HG02610 (cell line): ENCODE measurements around the gene MET.
"Not testable (repeated sequence)": the region's sequence is repeated elsewhere in the genome, so short reads cannot be mapped to it uniquely, and the experiment has no call there.

Experiments
- ATAC-seq: cut with Tn5 transposase; IDR thresholded peaks from one replicate; pipeline ENCODE4 v1.9.1; 2021; ENCODE audit warnings: mild to moderate bottlenecking, moderate library complexity; ENCODE audit not compliant: unreplicated experiment

Gene MET

GRCh38 chr7:116671681-116672595, at the start of gene MET:
TSS of gene MET (plus strand) at chr7:116672196. CDS start at chr7:116699085, 26,889 bp downstream.
- ATAC-seq: peak; percentile 86

DNA sequence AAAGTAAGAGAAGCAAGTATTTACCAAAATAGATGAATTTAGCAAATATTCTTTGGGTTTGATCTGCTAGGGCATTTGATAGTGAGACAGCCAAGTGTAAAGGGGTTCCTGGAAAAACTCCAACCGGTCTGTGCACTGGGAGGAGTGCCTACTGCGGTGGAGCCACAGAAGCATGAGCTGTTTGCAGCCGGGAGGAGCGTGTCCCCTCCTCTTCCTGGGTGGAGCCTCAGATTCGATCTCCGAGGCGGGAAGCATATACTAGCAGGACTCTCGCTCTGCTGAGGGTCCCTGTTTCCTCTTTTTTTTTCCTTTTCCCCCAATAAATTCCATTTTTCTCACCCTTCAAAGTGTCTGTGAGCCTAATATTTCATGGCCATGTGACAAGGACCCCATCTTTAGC, 45.1 kb upstream of the MET start:
- no peak for ATAC-seq

DNA sequence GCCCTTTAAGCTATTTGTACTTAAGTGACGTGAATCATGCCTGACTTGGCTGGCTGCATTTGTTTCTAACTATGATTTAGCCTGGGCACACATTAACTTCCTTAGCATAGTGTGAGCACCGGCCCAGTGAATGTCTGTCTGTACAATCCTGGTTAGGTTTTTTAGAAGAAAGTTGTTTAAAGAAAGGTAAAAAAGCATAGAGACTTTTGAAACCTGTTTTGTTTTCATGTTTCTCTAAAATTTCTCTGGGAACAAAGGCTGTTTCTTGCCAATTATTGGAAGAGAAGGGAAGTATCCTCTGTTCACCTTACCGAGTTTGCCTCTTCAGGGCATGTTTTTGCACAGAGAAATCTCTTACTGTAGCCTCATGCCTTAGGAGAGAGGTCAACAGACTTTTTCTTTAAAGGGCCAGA, 42.9 kb upstream of the MET start:
- no peak for ATAC-seq

- peak; percentile 78 for ATAC-seq
Observed at GRCh38 chr7:116630357-116630756, 41.6 kb upstream of the MET start.

DNA sequence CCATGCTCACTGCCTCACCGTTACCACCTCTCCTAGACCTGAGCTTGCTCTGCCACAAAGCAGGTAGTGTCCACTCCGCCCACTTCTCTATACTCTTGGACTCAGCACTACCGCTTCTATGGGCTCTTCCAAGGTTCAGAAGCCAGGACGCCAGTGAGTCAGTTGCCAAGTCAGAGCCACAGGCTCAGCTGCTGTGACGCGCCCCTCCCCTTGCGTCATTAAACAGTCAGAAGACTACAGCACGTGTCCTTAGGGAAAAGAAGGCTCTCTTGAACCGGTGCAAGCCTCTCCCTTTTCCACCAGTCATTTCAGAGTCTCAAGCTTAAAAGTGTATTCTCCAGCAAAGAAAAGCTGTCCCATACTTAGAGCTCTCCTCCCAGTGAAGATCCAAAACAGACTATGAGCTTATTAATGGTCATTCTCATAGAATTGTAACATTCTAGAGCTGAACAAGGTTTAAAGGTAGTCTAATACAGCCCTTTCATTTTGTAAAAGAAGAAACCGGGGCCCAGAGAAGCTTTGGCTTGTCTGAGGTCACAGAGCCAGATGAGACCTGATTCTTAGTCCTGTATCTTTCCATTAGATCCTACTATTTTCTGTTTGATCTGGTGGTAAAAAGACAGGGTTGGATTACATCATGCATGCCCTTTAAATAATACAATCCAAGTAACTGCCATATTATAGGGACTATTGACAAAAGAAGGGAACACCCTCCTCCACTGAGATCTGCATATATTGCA, 40.9 kb upstream of the MET start:
- ATAC-seq: no peak

DNA sequence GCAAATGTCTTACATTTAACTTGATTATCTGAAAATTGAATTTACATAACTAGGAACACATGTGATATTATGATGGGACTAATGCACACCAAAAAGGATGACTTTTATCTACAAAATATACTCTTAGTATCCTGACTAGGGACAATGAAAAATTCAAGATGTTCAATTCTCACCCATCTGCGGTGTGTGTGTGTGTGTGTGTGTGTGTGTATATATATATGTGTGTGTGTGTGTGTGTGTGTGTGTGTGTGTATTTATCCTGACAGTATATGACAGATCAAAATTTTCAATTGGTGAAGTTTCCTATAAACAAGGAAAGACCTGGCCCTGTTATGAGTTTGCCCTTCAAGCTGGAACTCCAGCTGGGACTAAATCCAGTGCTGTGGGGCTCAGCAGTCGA, 40.3 kb upstream of the MET start:
- ATAC-seq: no peak

GRCh38 chr7:116632384-116632783, 39.6 kb upstream of the MET start:
- no peak for ATAC-seq

DNA sequence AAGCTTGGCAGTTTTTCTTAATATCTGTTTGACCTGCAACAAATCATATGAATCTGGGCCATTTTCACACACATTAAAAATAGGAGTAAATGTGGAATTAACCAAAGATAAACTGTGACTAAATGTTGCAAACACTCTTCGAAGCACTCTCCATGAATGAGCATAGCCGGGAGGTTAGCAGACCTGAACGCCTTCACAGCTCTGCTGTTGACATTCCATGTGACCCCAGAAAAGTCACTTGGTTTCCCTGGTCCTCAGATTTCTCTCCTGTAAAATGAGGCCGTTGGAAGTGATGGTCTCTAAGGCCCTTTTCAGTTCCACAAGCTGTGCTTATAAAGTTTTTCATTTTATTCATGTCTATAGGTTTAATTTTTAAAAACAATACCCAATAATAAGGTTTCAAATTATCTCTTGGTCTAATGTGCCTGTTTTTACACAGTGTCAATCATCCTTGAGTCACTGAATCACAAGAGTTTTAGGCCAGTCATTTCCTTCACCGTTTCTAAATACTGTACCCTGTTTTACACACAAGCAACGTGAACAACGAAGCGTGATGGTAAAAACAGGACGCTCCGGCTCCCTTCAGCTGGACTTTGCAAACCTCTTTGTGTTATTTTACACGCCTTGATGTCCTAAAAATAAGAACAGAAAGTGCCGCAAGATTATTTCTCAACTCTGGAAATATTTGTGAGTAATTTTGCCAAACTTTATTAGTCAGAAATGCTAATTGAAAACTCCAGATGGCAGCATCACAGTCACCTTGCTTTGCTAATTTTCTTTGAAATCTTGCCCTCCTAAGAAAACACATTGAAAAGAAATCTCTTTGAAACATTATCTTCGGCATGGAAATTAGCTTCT, 38.6 kb upstream of the MET start:
- ATAC-seq: peak; percentile 75

GRCh38 chr7:116636997-116637396, 35.0 kb upstream of the MET start:
- no peak for ATAC-seq

- ATAC-seq: not testable (repeated sequence)
Observed at GRCh38 chr7:116638592-116638991, 33.4 kb upstream of the MET start.

GRCh38 chr7:116641551-116642153, 30.3 kb upstream of the MET start:
- no peak for ATAC-seq

DNA sequence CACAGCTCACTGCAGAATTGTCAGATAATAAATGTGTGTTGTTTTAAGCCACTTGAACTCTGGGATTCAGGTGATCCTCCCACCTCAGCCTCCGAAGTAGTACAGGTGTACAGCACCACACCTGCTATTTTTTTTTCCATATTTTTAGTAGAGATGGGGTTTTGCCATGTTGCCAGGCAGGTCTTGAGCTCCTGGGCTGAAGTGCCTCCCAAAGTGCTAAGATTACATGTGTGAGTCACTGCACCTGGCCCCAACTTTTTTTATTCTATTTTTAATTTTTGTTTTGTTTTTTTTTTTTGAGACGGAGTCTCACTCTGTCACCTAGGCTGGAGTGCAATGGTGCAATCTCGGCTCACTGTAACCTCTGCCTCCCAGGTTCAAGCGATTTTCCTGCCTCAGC, 28.8 kb upstream of the MET start:
- ATAC-seq: not testable (repeated sequence)

- ATAC-seq: no peak
Observed at GRCh38 chr7:116644628-116645027, 27.4 kb upstream of the MET start.

DNA sequence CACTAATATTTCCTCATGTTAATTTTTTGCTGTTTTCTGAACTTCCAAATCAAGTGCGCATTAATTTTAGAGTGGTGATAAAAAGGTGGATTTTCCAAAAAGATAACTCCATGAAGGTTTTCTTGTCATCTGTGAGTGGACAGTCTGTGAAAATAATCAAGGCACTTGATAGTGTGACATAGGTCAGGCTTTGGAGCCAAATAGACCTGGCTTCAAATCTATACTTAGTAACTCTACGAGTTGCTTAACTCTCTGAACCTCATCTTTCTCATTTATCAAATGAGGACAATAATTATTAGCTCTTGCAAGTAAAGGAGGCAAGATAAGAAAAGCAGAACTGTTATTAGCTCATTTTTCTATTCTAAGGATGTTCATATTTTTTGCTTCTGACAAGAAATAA, 24.7 kb upstream of the MET start:
- no peak for ATAC-seq

GRCh38 chr7:116647861-116648260, 24.1 kb upstream of the MET start:
- no peak for ATAC-seq

DNA sequence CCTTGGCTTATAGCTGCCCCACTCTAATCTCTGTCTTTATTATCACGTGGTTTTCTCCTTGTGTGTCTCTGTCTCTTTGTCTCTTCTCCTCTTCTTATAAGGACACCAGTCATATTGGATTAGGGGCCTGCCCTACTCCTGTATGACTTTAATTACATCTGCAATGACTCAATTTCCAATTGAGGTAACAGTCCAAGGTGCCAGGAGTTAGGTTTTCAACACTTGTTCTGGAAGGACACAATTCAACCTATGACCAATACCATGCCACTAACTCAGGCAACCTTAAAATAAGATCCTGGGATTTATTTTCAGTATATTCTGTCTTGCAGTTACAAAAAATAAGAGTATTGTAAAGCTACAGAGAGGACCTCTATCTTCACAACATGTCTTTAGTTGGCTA, 21.6 kb upstream of the MET start:
- no peak for ATAC-seq

GRCh38 chr7:116652793-116653192, 19.2 kb upstream of the MET start:
- no peak for ATAC-seq

DNA sequence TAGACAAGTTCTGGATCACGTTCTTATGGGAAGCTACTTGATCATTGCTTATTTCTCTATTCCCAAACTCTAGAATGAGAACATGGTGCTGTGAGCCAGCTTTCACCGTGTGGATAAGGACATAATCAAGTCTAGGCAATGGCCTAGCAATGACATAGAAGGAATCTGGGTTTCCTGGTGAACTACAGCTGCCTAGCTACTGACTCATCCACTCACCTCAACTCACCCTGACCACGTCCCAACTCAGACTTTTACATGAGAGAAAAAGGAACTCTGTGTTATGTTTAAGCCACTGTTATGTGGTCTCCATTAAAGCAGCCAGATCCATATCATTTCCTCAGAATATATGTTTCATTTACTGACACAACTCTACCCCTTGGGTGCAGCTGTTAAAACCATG, 18.8 kb upstream of the MET start:
- ATAC-seq: no peak

DNA sequence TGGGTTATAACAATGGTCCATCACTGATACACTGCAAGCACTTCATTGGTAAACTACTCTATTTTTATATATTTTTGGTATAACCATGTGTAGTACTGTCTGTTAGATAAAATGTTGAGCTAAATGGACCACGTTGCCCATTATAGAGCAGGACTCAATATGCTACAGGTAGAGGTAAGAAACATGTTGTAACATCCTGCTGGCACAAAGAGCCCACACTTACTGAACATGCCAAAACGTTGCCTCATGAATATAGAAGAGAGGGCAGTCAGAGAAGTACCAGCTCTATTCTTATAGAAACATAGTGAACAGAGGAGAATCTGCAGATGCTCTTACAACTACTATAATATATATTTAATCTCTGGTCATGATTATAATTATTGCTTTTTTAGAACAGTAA, 18.4 kb upstream of the MET start:
- no peak for ATAC-seq

- ATAC-seq: not testable (repeated sequence)
Observed at GRCh38 chr7:116659248-116659647, 12.7 kb upstream of the MET start.

DNA sequence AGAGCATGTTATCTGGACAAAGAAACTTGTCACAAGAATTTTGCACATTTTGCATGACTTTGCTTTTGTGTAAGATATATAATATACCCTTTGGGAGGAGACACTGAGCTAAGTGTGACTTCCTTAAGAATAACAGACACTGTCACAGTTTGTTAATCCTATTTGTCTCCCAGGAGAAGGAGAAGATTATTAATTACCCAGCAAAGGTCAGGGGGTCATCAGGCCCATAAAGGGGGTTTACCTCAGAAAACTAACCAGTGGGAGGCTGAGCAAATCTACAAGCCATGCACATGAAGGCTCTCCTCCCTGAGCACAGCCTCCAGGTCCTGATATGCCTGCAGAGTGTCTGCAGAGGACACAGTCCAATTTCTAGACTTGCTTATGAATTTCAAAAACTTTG, 10.1 kb upstream of the MET start:
- no peak for ATAC-seq
